Trophoblast cell (in vitro differentiated cells and primary cell): Measurements from ENCODE around the gene SNCG.
"Not testable (repeated sequence)": the region's sequence is repeated elsewhere in the genome, so short reads cannot be mapped to it uniquely, and the experiment has no call there.

Source experiments
- DNase-seq, 2 donors: peaks; one replicate each; pipeline ENCODE4 v3.0.0-alpha.2; 2016
- H2AFZ ChIP-seq: 2 replicates; pipeline ENCODE4 v1.6.1; 2013; ENCODE audit warnings: low read length, moderate library complexity, mild to moderate bottlenecking; ENCODE audit not compliant: insufficient read depth, poor library complexity
- H2AK5ac ChIP-seq: 2 replicates; pipeline ENCODE4 v1.6.1; 2013; ENCODE audit warnings: mild to moderate bottlenecking, low read length
- H2BK120ac ChIP-seq: 2 replicates; pipeline ENCODE4 v1.6.1; 2013; ENCODE audit warnings: low read length, mild to moderate bottlenecking, moderate library complexity; ENCODE audit not compliant: insufficient read depth, poor library complexity
- H2BK12ac ChIP-seq: 2 replicates; pipeline ENCODE4 v1.6.1; 2013; ENCODE audit warnings: mild to moderate bottlenecking, low read length, moderate library complexity
- H2BK5ac ChIP-seq: 2 replicates; pipeline ENCODE4 v1.6.1; 2013; ENCODE audit warnings: low read length, low read depth, moderate library complexity, mild to moderate bottlenecking; ENCODE audit not compliant: poor library complexity
- H3K14ac ChIP-seq: 2 replicates; pipeline ENCODE4 v1.6.1; 2013; ENCODE audit warnings: mild to moderate bottlenecking, low read length
- H3K18ac ChIP-seq: 2 replicates; pipeline ENCODE4 v1.6.1; 2013; ENCODE audit warnings: mild to moderate bottlenecking, low read length
- H3K23ac ChIP-seq: 2 replicates; pipeline ENCODE4 v1.6.1; 2013; ENCODE audit warnings: low read length
- H3K27ac ChIP-seq: 2 replicates; pipeline ENCODE4 v1.5.1; 2013; ENCODE audit warnings: low read depth, mild to moderate bottlenecking, inconsistent platforms, low read length, moderate library complexity
- H3K27me3 ChIP-seq: 2 replicates; pipeline ENCODE4 v1.6.1; 2013; ENCODE audit warnings: inconsistent platforms, mild to moderate bottlenecking, low read length, moderate library complexity; ENCODE audit not compliant: insufficient read depth
- H3K36me3 ChIP-seq, 2 experiments: 1 replicate in 1 of 2; 2 replicates in 1 of 2; pipeline ENCODE4 v1.6.1; 2013; ENCODE audit warnings: low read length in 2 of 2, mild to moderate bottlenecking in 2 of 2, moderate library complexity in 1 of 2; ENCODE audit not compliant: insufficient read depth in 2 of 2, control insufficient read depth in 1 of 2
- H3K4ac ChIP-seq: 2 replicates; pipeline ENCODE4 v1.6.1; 2013; ENCODE audit warnings: low read depth, mild to moderate bottlenecking, low read length, moderate library complexity
- H3K4me1 ChIP-seq, 2 experiments: 1 replicate in 1 of 2; 2 replicates in 1 of 2; pipeline ENCODE4 v1.6.1; 2013; ENCODE audit warnings: low read length in 2 of 2, mild to moderate bottlenecking in 2 of 2, moderate library complexity in 1 of 2; ENCODE audit not compliant: insufficient read depth in 2 of 2, control insufficient read depth in 1 of 2
- H3K4me2 ChIP-seq: 2 replicates; pipeline ENCODE4 v1.6.1; 2013; ENCODE audit warnings: inconsistent platforms, mild to moderate bottlenecking, low read length, moderate library complexity
- H3K4me3 ChIP-seq: 2 replicates; pipeline ENCODE4 v1.5.1; 2013; ENCODE audit warnings: mild to moderate bottlenecking, low read depth, low read length, inconsistent platforms
- H3K79me1 ChIP-seq: one replicate; pipeline ENCODE4 v1.6.1; 2013; ENCODE audit warnings: low read length
- H3K79me2 ChIP-seq: 2 replicates; pipeline ENCODE4 v1.6.1; 2013; ENCODE audit warnings: low read length, mild to moderate bottlenecking; ENCODE audit not compliant: control insufficient read depth, insufficient read depth, poor library complexity
- H3K9ac ChIP-seq: 2 replicates; pipeline ENCODE4 v1.6.1; 2013; ENCODE audit warnings: mild to moderate bottlenecking, low read length
- H3K9me3 ChIP-seq: 2 replicates; pipeline ENCODE4 v1.6.1; 2013; ENCODE audit warnings: low read depth, mild to moderate bottlenecking, control low read depth, inconsistent platforms, low read length; ENCODE audit not compliant: insufficient read depth
- H4K12ac ChIP-seq: 2 replicates; pipeline ENCODE4 v1.6.1; 2013; ENCODE audit warnings: low read depth, mild to moderate bottlenecking, low read length, moderate library complexity
- H4K8ac ChIP-seq: 2 replicates; pipeline ENCODE4 v1.6.1; 2013; ENCODE audit warnings: low read depth, mild to moderate bottlenecking, low read length, moderate library complexity
- H4K91ac ChIP-seq: one replicate; pipeline ENCODE4 v1.6.1; 2013; ENCODE audit warnings: low read depth, mild to moderate bottlenecking, low read length, moderate library complexity
- WGBS: extraction: QIAGEN DNeasy Blood & Tissue Kit; methylation state at CpG from one replicate; pipeline ENCODE4 v1.1.7; 2013; ENCODE audit warnings: missing lambda C conversion rate; ENCODE audit not compliant: insufficient read length, insufficient coverage; ENCODE audit errors: extremely low coverage; 5-methylcytosine and 5-hydroxymethylcytosine counted together

The SNCG gene

GRCh38 chr10:86936661-86937501 is 21.5 kb upstream of the SNCG start:
- Histone ChIP-seq H3K9ac (no peak overlapping the region), H2AK5ac (no peak overlapping the region), H3K4me1 (peaks cover 0 to 2% of the 10 kb centered on the region in 2 experiments), H4K8ac (no peak overlapping the region), H3K27me3 (no peaks in the 10 kb centered on the region), H2BK12ac (no peak overlapping the region), H3K23ac (no peak overlapping the region), H2AFZ (no peak overlapping the region), H4K12ac (no peak overlapping the region), H3K79me2 (no peaks in the 10 kb centered on the region), H3K79me1 (peaks cover 2% of the 10 kb centered on the region), H3K4me3 (no peak overlapping the region), H3K18ac (no peak overlapping the region), H3K9me3 (no peaks in the 10 kb centered on the region), H3K27ac (no peak overlapping the region), H4K91ac (no peak overlapping the region), H3K14ac (no peak overlapping the region), H3K36me3 (peaks cover 2 to 4% of the 10 kb centered on the region in 2 experiments), H3K4me2 (no peak overlapping the region), H3K4ac (no peak overlapping the region), H2BK5ac (no peak overlapping the region), H2BK120ac (no peak overlapping the region)
- no peak for DNase-seq
- WGBS, result no CpG with 5 or more reads among the region's 13 CpGs

- Histone ChIP-seq H2BK5ac (no peak overlapping the region), H3K79me2 (no peaks in the 10 kb centered on the region), H3K27me3 (no peaks in the 10 kb centered on the region), H2AFZ (no peak overlapping the region), H3K4me3 (no peak overlapping the region), H3K9me3 (no peaks in the 10 kb centered on the region), H3K36me3 (no peaks in the 10 kb centered on the region), H3K4ac (no peak overlapping the region), H3K4me1 (peaks cover 0 to 2% of the 10 kb centered on the region in 2 experiments), H3K4me2 (no peak overlapping the region), H2AK5ac (no peak overlapping the region), H4K91ac (no peak overlapping the region), H2BK12ac (no peak overlapping the region), H2BK120ac (no peak overlapping the region), H3K27ac (no peak overlapping the region), H4K8ac (no peak overlapping the region), H3K14ac (no peak overlapping the region), H3K9ac (no peak overlapping the region), H3K23ac (no peak overlapping the region), H4K12ac (no peak overlapping the region), H3K79me1 (peaks cover 2% of the 10 kb centered on the region), H3K18ac (no peak overlapping the region)
- no CpG with 5 or more reads among the region's 6 CpGs for WGBS
- no peak for DNase-seq
Observed at GRCh38 chr10:86937502-86938154, 20.8 kb upstream of the SNCG start.

GRCh38 chr10:86938260-86938659 is 20.1 kb upstream of the SNCG start:
- Histone ChIP-seq H2BK12ac (no peak overlapping the region), H2AK5ac (no peak overlapping the region), H3K27me3 (no peaks in the 10 kb centered on the region), H3K14ac (no peak overlapping the region), H3K79me1 (peaks cover 2% of the 10 kb centered on the region), H2BK5ac (no peak overlapping the region), H3K4me2 (no peak overlapping the region), H4K8ac (no peak overlapping the region), H4K12ac (no peak overlapping the region), H3K4me3 (no peak overlapping the region), H3K9ac (no peak overlapping the region), H3K4me1 (peaks cover 0 to 2% of the 10 kb centered on the region in 2 experiments), H3K9me3 (no peaks in the 10 kb centered on the region), H3K27ac (no peak overlapping the region), H2BK120ac (no peak overlapping the region), H2AFZ (no peak overlapping the region), H3K79me2 (no peaks in the 10 kb centered on the region), H3K18ac (no peak overlapping the region), H3K23ac (no peak overlapping the region), H4K91ac (no peak overlapping the region), H3K36me3 (no peaks in the 10 kb centered on the region), H3K4ac (no peak overlapping the region)
- no peak for DNase-seq
- WGBS, result no CpG with 5 or more reads among the region's 2 CpGs

GRCh38 chr10:86940076-86940475 is 18.3 kb upstream of the SNCG start:
- not testable (repeated sequence) for H4K8ac ChIP-seq, H3K9ac ChIP-seq, H3K14ac ChIP-seq, H3K79me2 ChIP-seq, H2BK120ac ChIP-seq, H4K12ac ChIP-seq, H3K27ac ChIP-seq, H3K36me3 ChIP-seq, H3K9me3 ChIP-seq, H3K18ac ChIP-seq, H2BK5ac ChIP-seq, H3K4me3 ChIP-seq, H2AK5ac ChIP-seq, H4K91ac ChIP-seq, H3K27me3 ChIP-seq, H3K23ac ChIP-seq, H2BK12ac ChIP-seq, H3K4ac ChIP-seq, H3K79me1 ChIP-seq, H2AFZ ChIP-seq, DNase-seq, H3K4me2 ChIP-seq, H3K4me1 ChIP-seq
- no CpG with 5 or more reads among the region's 16 CpGs for WGBS
